ENCODE data around the gene PRIM2.
"Not testable (repeated sequence)": the region's sequence is repeated elsewhere in the genome, so short reads cannot be mapped to it uniquely, and the experiment has no call there.

- TF ChIP-seq TAF1, POLR2A (IDR thresholded peaks at IDR 0.05; ENCODE audit: low read depth, low read length): not testable (repeated sequence)
These were observed 127.9 kb downstream of the PRIM2 start for GRCh38 chr6:57445379-57445778.
